Activated T-cell treated with anti-CD3 and anti-CD28 coated beads, Interleukin-2, amount 50 U/mL, for 72 hours (primary cell): ENCODE results near the gene THSD4. TPM values are rescaled to one million over a fixed set of nuclear protein-coding genes. Genes with fewer than 3 reads are reported as not detected.

ENCODE experiments used
- ATAC-seq, 2 donors: fragments of 150-1000 bp; cut with Tn5 transposase; replicated peaks in 1 of 2; 2 replicates each; pipeline ENCODE4 v1.10.0; 2021; ENCODE audit warnings: moderate library complexity in 2 of 2, mild to moderate bottlenecking in 1 of 2
- DNase-seq, 2 donors: peaks; one replicate each; pipeline ENCODE4 v3.0.0; 2021 to 2022; ENCODE audit warnings: mixed read lengths in 1 of 2
- H3K27ac Mint-ChIP-seq: one replicate; pipeline ENCODE4 v1.8.0; 2022; ENCODE audit warnings: mild to moderate bottlenecking, moderate library complexity, mixed read lengths
- H3K27me3 Mint-ChIP-seq: one replicate; pipeline ENCODE4 v1.8.0; 2022; ENCODE audit warnings: low read depth, mixed read lengths
- H3K36me3 Mint-ChIP-seq, 2 donors: one replicate each; pipeline ENCODE4 v1.8.0; 2022; ENCODE audit warnings: mixed read lengths in 2 of 2, mild to moderate bottlenecking in 1 of 2; ENCODE audit not compliant: insufficient read depth in 2 of 2
- H3K4me1 Mint-ChIP-seq: one replicate; pipeline ENCODE4 v1.8.0; 2022; ENCODE audit warnings: low read depth, mixed read lengths
- H3K4me3 Mint-ChIP-seq, 2 donors: one replicate each; pipeline ENCODE4 v1.8.0; 2022; ENCODE audit warnings: mild to moderate bottlenecking in 2 of 2, mixed read lengths in 2 of 2, moderate library complexity in 2 of 2
- H3K9me3 Mint-ChIP-seq, 2 donors: one replicate each; pipeline ENCODE4 v1.8.0; 2022; ENCODE audit warnings: mixed read lengths in 2 of 2
- total RNA-seq, 2 donors: library from RNA; stranded (reverse); gene quantifications; one replicate each; pipeline ENCODE4 v1.2.3, GENCODE V29; 2022

The THSD4 gene
- total RNA-seq, 2 donors from 2014 or later = not detected

GRCh38 chr15:71736286-71736947 is 621.1 kb downstream of the THSD4 start:
- DNase-seq (no peak), ATAC-seq (no peak)
- Mint-ChIP-seq H3K27ac (no peak overlapping the region), H3K9me3 (no peaks in the 10 kb centered on the region), H3K36me3 (no peaks in the 10 kb centered on the region), H3K4me3 (no peak overlapping the region), H3K27me3 (peaks cover 13% of the 10 kb centered on the region), H3K4me1 (no peaks in the 10 kb centered on the region)

DNA sequence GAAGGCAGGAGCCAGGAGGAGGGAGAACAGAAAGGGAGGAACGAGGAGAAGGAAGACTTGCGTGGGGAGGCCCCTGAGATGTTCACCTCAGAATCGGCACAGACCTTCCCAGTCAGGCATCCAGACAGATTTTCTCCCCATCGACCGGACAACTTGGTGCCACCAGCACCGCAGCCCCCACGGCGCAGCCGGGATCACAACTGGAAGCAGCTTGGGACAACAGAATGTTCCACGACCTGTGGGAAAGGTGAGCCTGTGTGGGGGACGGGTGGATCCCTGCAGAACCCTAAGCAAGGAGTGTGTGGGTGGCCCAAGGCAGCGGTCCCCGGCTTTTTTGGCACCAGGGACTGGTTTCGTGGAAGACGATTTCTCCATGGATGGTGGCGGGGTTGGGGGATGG is 622.5 kb downstream of the THSD4 start:
- Mint-ChIP-seq H3K36me3 (no peaks in the 10 kb centered on the region), H3K4me1 (no peaks in the 10 kb centered on the region), H3K27ac (no peak overlapping the region), H3K4me3 (no peak overlapping the region), H3K9me3 (no peaks in the 10 kb centered on the region), H3K27me3 (peaks cover 5% of the 10 kb centered on the region)
- DNase-seq (no peak), ATAC-seq (no peak)

- H3K27ac Mint-ChIP-seq = no peak overlapping the region
- H3K4me1 Mint-ChIP-seq = peaks cover 4% of the 10 kb centered on the region
- H3K9me3 Mint-ChIP-seq = no peaks in the 10 kb centered on the region
- DNase-seq = no peak
- no peaks in the 10 kb centered on the region for H3K36me3 Mint-ChIP-seq
- no peak overlapping the region for H3K4me3 Mint-ChIP-seq
- H3K27me3 Mint-ChIP-seq = peaks cover 5% of the 10 kb centered on the region
- ATAC-seq = no peak
Observed at GRCh38 chr15:71739355-71739754, 624.1 kb downstream of the THSD4 start.

GRCh38 chr15:71742964-71743363 is 627.7 kb downstream of the THSD4 start:
- H3K9me3 Mint-ChIP-seq = no peaks in the 10 kb centered on the region
- no peaks in the 10 kb centered on the region for H3K36me3 Mint-ChIP-seq

GRCh38 chr15:71743861-71744382 is 628.7 kb downstream of the THSD4 start:
- ATAC-seq = no peak
- Mint-ChIP-seq H3K27me3 (peaks cover 14% of the 10 kb centered on the region), H3K27ac (no peak overlapping the region), H3K36me3 (no peaks in the 10 kb centered on the region), H3K4me1 (peaks cover 4% of the 10 kb centered on the region), H3K4me3 (no peak overlapping the region), H3K9me3 (no peaks in the 10 kb centered on the region)
- peak; percentile 61 to 64 for DNase-seq

More at GRCh38 chr15:71742964-71743363, 627.7 kb downstream of the THSD4 start:
- Mint-ChIP-seq H3K4me1 (peaks cover 4% of the 10 kb centered on the region), H3K27ac (no peak overlapping the region), H3K4me3 (no peak overlapping the region), H3K27me3 (peaks cover 14% of the 10 kb centered on the region)
- ATAC-seq = no peak
- no peak for DNase-seq

DNA sequence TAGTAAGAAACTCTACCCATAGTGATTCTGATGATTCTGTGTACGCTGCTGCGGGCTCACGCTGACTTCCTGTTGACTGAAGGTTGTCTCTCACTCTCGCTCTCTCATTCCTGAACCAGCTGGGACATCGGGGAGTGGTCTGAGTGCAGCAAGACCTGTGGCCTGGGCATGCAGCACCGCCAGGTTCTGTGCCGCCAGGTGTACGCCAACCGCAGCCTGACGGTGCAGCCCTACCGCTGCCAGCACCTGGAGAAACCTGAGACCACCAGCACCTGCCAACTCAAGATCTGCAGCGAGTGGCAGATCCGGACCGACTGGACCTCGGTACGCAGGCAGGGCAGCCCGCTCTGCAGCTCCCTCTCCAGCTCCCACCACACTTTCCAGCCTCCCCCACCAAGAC is 631.4 kb downstream of the THSD4 start:
- DNase-seq (no peak), ATAC-seq (peak in 1 of 2 donors; percentile 11)
- Mint-ChIP-seq H3K27me3 (peaks cover 14% of the 10 kb centered on the region), H3K4me1 (peaks cover 4% of the 10 kb centered on the region), H3K9me3 (no peaks in the 10 kb centered on the region), H3K36me3 (no peaks in the 10 kb centered on the region), H3K4me3 (no peak overlapping the region), H3K27ac (no peak overlapping the region)

- Mint-ChIP-seq H3K27me3 (peaks cover 14% of the 10 kb centered on the region), H3K27ac (no peak overlapping the region), H3K4me3 (no peak overlapping the region), H3K9me3 (no peaks in the 10 kb centered on the region), H3K36me3 (no peaks in the 10 kb centered on the region), H3K4me1 (peaks cover 4% of the 10 kb centered on the region)
- DNase-seq (no peak), ATAC-seq (peak in 1 of 2 donors; percentile 50)
Observed at GRCh38 chr15:71747128-71748083, 632.1 kb downstream of the THSD4 start.

DNA sequence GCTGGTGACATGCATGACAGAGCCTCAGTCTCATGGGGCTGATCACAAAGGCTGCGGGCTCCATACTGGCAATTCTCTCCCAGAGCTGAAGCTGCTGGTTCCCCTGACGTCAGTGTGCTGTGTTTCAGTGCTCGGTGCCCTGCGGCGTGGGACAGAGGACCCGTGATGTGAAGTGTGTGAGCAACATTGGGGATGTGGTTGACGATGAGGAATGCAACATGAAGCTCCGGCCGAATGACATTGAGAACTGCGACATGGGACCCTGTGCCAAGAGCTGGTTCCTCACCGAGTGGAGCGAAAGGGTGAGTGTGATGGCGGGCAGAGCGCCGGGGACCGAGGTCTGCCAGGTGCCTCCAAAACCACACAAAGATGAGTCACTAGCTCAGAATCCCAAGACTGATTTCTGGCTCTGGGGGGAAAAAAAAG is 633.0 kb downstream of the THSD4 start:
- H3K27ac Mint-ChIP-seq = no peak overlapping the region
- H3K36me3 Mint-ChIP-seq = no peaks in the 10 kb centered on the region
- no peak overlapping the region for H3K4me3 Mint-ChIP-seq
- H3K4me1 Mint-ChIP-seq = peaks cover 4% of the 10 kb centered on the region
- ATAC-seq (no peak), DNase-seq (no peak)
- no peaks in the 10 kb centered on the region for H3K9me3 Mint-ChIP-seq
- peaks cover 14% of the 10 kb centered on the region for H3K27me3 Mint-ChIP-seq

- Mint-ChIP-seq H3K4me3 (no peak overlapping the region), H3K4me1 (no peaks in the 10 kb centered on the region), H3K9me3 (no peaks in the 10 kb centered on the region), H3K27ac (no peak overlapping the region), H3K27me3 (peaks cover 14% of the 10 kb centered on the region), H3K36me3 (no peaks in the 10 kb centered on the region)
- no peak for DNase-seq
- ATAC-seq = no peak
Observed at GRCh38 chr15:71749500-71749899, 634.2 kb downstream of the THSD4 start.

DNA sequence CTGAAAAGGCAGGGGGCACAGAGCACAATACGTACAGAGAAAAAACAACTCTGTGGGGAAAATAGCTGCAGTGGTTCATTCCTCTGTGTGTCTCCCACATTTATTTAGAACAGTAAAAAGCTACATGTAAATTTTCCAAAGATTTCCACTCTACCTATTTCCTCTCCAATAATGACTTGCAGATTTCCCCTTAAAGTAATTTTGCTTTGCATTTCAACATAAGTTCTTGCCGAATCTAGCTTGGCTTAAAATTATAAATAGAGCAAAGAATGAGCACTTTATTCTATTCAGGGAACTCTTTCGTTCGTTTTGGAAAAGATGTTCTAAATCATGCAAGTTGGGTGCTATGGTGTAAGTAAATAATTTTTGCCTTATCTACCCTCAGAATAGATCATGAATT is 636.9 kb downstream of the THSD4 start:
- DNase-seq (no peak), ATAC-seq (no peak)
- Mint-ChIP-seq H3K4me1 (no peaks in the 10 kb centered on the region), H3K9me3 (no peaks in the 10 kb centered on the region), H3K27me3 (peaks cover 5% of the 10 kb centered on the region), H3K27ac (no peak overlapping the region), H3K4me3 (no peak overlapping the region), H3K36me3 (no peaks in the 10 kb centered on the region)

- Mint-ChIP-seq H3K27ac (no peak overlapping the region), H3K4me1 (no peaks in the 10 kb centered on the region), H3K4me3 (no peak overlapping the region), H3K27me3 (peaks cover 5% of the 10 kb centered on the region), H3K36me3 (no peaks in the 10 kb centered on the region), H3K9me3 (no peaks in the 10 kb centered on the region)
- DNase-seq = peak; percentile 7 to 28
- peak in 1 of 2 donors; percentile 71 for ATAC-seq
Observed at GRCh38 chr15:71752604-71753289, 637.5 kb downstream of the THSD4 start.

GRCh38 chr15:71753346-71753745 is 638.1 kb downstream of the THSD4 start:
- DNase-seq (no peak), ATAC-seq (peak in 1 of 2 donors; percentile 21)
- no peak overlapping the region for H3K4me3 Mint-ChIP-seq
- H3K36me3 Mint-ChIP-seq = no peaks in the 10 kb centered on the region
- H3K9me3 Mint-ChIP-seq = no peaks in the 10 kb centered on the region
- H3K4me1 Mint-ChIP-seq = no peaks in the 10 kb centered on the region
- no peak overlapping the region for H3K27ac Mint-ChIP-seq
- H3K27me3 Mint-ChIP-seq = peaks cover 5% of the 10 kb centered on the region

DNA sequence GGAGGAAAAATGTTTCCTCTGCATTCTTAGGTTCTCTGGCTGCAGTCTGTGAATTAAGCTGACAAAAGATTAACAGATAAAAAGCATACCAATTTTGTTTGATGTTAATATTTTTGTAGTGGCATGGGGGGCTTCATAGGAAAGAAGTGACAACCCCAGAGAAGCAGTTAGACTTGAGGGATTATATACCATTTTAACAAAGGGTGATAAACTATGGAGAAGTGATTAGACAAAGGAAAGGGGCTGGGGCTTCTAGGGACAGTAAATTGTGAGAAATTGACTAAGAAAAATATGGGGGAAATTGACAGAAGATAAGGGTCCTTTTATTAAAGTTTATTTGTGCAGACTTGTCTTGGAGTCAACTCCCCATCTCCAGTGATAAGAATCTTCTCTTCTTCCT is 639.4 kb downstream of the THSD4 start:
- no peak overlapping the region for H3K4me3 Mint-ChIP-seq
- H3K9me3 Mint-ChIP-seq = no peaks in the 10 kb centered on the region
- ATAC-seq = no peak
- H3K27me3 Mint-ChIP-seq = peaks cover 5% of the 10 kb centered on the region
- no peaks in the 10 kb centered on the region for H3K36me3 Mint-ChIP-seq
- DNase-seq = no peak
- no peaks in the 10 kb centered on the region for H3K4me1 Mint-ChIP-seq
- no peak overlapping the region for H3K27ac Mint-ChIP-seq
